GM12872 (cell line): ENCODE results near the gene DIPK1A.

Experiments used
- CTCF ChIP-seq: IDR thresholded peaks from 3 replicates; pipeline ENCODE4 v1.5.1; 2011; ENCODE audit warnings: low read depth, mild to moderate bottlenecking, low read length, moderate library complexity; ENCODE audit not compliant: insufficient read depth

Gene DIPK1A

GRCh38 chr1:92975551-92976232 lies 14.4 kb upstream of the DIPK1A start:
- no peak for TF ChIP-seq CTCF

DNA sequence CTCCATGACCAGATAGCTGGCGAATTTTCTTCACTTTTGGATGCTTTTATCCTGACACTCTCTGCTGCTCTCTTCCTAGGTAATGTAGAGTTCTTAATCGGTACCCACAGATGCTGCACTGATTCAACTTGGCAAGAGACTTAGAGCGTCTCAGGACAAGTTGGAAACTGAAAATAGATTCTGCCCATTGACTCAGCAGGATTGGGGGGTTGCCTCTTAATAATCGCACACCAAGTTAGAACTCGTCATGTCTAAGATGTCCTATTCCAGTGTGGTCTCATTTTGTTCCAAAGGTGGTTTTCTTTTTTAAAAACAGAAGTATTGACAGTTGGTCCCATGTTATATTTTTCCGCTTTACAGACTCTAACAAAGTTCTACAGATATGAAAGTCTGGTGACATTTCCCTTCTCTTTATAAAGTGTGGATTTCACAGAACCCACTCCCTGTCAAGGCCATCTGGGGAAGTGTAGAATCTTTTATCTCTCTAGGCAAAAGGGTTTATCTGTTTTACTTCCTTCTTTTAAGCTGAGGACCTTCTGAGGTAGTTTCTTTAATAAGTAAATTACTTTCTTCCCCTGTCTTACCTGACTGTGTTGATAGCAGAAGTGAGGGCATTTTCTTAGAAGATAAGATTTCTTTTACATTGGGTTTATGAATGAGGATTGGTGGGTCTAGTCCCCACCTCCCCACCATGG lies 12.1 kb upstream of the DIPK1A start:
- no peak for TF ChIP-seq CTCF

DNA sequence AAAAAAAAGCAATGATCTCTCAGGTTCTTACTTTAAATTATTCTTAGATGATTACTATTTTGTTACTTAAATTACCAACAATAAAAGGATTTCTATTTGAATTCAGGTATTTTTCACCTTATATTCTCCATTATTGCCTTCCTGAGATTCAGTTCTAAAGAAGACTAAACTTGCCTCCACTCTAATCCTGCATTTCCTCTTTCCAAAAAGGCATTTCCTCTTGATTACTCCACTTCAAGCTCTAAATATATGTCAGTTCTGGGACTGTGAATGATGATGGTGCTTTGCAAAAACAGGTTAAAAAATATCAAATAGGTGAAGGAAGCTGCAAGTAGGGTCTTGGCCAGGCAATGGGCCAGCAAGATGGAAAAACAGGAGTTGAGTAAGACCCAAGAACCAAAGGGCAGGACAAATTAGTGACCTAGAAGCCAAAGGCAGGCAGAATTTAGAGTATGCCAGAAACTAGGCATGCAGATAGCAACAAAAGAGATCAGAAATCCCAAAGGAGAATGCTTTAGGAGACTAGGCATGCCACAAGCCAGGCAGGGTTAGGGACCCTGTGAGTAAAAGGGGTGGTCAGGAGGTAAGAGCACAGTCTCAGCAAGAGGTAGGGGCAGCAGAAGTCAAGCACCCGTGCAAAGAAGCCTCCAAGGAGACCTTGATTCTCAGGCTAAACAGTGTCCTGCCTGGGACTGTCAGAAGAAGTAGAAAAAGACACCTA lies 11.3 kb upstream of the DIPK1A start:
- TF ChIP-seq CTCF: no peak

DNA sequence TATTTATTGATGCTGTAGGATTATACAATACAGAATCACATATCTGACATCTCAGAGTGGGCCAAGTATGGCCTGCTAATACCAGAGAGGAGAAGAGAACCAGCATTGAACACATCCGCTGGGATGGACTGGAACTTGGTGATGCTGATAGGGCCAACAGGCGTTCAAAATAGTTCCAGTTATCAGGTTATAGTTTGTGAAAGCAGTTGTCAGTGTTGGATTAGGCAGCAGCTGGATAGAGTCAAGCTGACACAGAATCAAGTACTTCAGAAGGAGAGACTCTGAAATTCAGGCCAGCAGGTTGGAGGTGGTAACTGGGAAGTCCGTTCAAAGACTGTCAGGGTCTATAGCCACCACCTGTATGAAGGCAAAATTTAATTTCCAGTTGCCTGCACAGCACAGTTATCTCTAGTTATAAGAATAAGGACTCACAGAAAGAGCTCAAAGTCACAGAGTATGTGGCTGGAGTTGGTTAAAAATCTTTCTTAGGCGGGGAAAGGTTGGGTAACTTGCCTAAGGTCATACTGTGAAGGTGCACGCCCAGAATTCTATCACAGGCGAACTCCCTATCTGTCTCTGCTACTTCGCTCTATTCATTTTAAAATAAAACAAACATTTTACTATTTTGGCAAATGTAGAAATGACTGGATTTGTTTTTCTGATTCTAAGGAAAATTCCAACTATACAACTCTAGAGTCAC lies 9.9 kb upstream of the DIPK1A start:
- TF ChIP-seq CTCF: no peak

GRCh38 chr1:92969517-92969916 lies 8.3 kb upstream of the DIPK1A start:
- no peak for TF ChIP-seq CTCF

DNA sequence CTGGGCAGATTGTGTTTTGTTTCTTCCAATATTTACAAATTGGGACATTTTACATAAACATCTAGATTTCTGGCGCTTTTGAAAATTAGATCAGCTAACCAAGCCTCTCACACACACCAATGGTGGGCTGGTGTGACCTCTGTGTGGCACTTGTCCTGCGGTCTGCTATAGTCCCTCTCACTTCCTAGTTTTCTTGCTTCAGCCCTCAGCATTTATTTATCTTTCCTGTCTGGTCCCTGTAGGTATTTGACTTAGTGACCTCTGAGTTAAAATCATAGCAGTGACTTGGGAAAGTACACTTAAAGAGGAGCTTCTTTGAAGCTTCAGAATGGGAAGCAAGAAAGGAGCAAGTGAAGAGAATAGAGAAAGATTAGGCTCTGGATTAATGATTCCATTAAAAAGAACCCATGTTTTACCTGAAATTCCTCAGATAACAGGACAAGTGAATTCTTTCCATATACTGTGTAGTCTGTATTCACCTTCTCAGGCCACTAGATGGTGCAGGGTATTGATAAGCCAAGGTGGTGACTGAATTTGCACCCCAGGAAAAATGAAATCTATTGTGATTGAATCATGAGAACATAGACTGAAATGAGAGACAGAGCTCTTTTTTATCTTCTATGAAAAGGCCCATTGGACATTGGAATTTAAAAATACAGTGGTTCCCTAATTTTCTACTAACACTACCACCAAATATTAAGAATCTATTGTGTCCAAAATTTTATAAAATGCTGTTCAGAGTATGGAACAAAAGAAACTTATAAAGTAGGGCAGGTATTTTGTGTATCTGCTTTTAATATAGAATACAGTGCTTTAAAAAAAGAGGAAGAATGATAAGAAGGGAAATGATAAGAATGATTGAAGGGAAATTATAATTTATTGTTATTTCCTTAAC lies 7.1 kb upstream of the DIPK1A start:
- peak; percentile 74 for TF ChIP-seq CTCF
